ENCODE results near the gene PACSIN1.

Gene PACSIN1

GRCh38 chr6:34516391-34517324, 50.8 kb downstream of the PACSIN1 start:
- TF ChIP-seq CTCF (IDR thresholded peaks at IDR 0.05; ENCODE audit: low read depth, low read length) (no peak), MYC (IDR thresholded peaks at IDR 0.05; ENCODE audit: low read depth, low read length) (no peak), POLR2A (IDR thresholded peaks at IDR 0.05; ENCODE audit: extremely low read depth, insufficient read length) (no peak), MAX (IDR thresholded peaks at IDR 0.05; ENCODE audit: low read depth, low read length) (no peak)
- H3K4me3 ChIP-seq (ENCODE audit: low read depth, low read length): no peak overlapping the region
- no peak for DNase-seq (ENCODE audit: low read depth)

GRCh38 chr6:34517461-34517881, 51.6 kb downstream of the PACSIN1 start:
- no peak overlapping the region for H3K4me3 ChIP-seq (ENCODE audit: low read depth, low read length)
- no peak for DNase-seq (ENCODE audit: low read depth)
- TF ChIP-seq MAX (IDR thresholded peaks at IDR 0.05; ENCODE audit: low read depth, low read length) (no peak), POLR2A (IDR thresholded peaks at IDR 0.05; ENCODE audit: extremely low read depth, insufficient read length) (no peak), MYC (IDR thresholded peaks at IDR 0.05; ENCODE audit: low read depth, low read length) (no peak), CTCF (IDR thresholded peaks at IDR 0.05; ENCODE audit: low read depth, low read length) (no peak)

- no peak for DNase-seq (ENCODE audit: low read depth)
- no peak overlapping the region for H3K4me3 ChIP-seq (ENCODE audit: low read depth, low read length)
- TF ChIP-seq MAX (IDR thresholded peaks at IDR 0.05; ENCODE audit: low read depth, low read length) (no peak), POLR2A (IDR thresholded peaks at IDR 0.05; ENCODE audit: extremely low read depth, insufficient read length) (no peak), MYC (IDR thresholded peaks at IDR 0.05; ENCODE audit: low read depth, low read length) (no peak), CTCF (IDR thresholded peaks at IDR 0.05; ENCODE audit: low read depth, low read length) (no peak)
These were observed 52.1 kb downstream of the PACSIN1 start for GRCh38 chr6:34517966-34518365.

GRCh38 chr6:34518669-34519365, 52.9 kb downstream of the PACSIN1 start:
- DNase-seq (ENCODE audit: low read depth): no peak
- no peak for TF ChIP-seq POLR2A (IDR thresholded peaks at IDR 0.05; ENCODE audit: extremely low read depth, insufficient read length)
- TF ChIP-seq CTCF (IDR thresholded peaks at IDR 0.05; ENCODE audit: low read depth, low read length): no peak
- no peak for TF ChIP-seq MAX (IDR thresholded peaks at IDR 0.05; ENCODE audit: low read depth, low read length)
- no peak overlapping the region for H3K4me3 ChIP-seq (ENCODE audit: low read depth, low read length)

- TF ChIP-seq MAX (IDR thresholded peaks at IDR 0.05; ENCODE audit: low read depth, low read length): no peak
- no peak for TF ChIP-seq CTCF (IDR thresholded peaks at IDR 0.05; ENCODE audit: low read depth, low read length)
- TF ChIP-seq POLR2A (IDR thresholded peaks at IDR 0.05; ENCODE audit: extremely low read depth, insufficient read length): no peak
- no peak for TF ChIP-seq MYC (IDR thresholded peaks at IDR 0.05; ENCODE audit: low read depth, low read length)
- H3K4me3 ChIP-seq (ENCODE audit: low read depth, low read length): no peak overlapping the region
- no peak for DNase-seq (ENCODE audit: low read depth)
These were observed 54.2 kb downstream of the PACSIN1 start for GRCh38 chr6:34519971-34520644.

All from NB4 (cell line).